Activated CD4-positive, alpha-beta T cell treated with anti-CD3 and anti-CD28 coated beads, Interleukin-2, Interleukin-6, amounts not matched to agents 100 ng/mL and 50 ng/mL, durations not matched to agents 16 hours and 8 hours (primary cell): ENCODE data around the gene DCAF6.
"Not testable (repeated sequence)": the region's sequence is repeated elsewhere in the genome, so short reads cannot be mapped to it uniquely, and the experiment has no call there.

Source experiments
- DNase-seq: peaks from one replicate; pipeline ENCODE4 v3.0.0-alpha.2; 2020

Gene DCAF6

DNA sequence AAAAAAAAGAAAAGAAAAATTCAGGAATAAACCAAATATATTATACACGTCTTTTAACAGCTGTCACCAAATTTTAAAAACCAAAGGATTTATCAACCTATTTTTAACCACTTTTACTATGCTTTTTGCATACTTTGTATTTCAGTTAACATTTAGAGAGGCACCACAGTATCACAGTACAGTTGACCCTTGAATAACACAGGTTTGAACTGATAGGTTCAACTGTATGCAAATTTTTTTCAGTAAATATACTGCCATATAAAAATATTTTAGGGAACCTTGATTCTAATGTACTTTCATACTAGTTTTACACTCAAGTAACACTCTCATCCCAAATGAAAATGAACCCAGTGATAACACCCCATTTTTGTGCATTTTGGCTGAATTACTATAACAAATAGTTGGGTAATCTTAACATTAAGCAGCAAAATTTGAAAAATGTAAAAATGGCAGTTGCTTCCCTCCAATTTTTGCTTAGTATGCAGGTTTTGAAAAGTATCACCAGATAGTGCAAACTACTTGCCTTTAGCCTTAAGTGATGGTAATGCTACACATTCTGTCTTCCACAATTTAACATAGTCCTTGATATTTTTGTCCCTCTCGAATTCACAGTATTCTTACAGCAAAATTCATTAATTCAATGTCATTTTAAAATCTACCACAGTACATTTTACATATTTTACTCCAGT lies 11.8 kb upstream of the DCAF6 start:
- DNase-seq, result no peak

DNA sequence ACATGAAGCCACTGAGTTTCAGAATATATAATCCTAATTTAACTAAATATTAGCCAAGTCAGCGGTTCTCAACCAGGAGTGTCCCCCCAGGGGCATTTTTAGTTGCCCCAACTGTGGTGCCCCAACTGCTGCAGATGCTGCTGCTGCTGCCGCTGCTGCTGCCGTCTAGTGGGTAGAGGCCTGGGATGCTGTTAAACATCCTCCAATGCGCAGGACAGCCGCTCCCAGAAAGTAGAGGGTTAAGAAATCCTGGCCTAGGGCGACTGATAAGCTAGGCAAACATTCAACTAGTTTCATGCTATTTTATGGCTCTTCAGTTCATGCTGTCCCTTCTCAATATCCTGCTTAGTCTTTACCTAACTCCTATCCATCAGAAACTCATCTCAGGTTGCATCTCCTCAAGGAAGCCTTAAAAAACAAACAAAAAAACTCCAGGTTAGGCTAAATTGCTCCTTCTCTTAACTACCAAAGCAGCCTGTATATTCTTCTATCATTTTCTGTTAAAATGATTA lies 9.9 kb upstream of the DCAF6 start:
- DNase-seq, result no peak

DNA sequence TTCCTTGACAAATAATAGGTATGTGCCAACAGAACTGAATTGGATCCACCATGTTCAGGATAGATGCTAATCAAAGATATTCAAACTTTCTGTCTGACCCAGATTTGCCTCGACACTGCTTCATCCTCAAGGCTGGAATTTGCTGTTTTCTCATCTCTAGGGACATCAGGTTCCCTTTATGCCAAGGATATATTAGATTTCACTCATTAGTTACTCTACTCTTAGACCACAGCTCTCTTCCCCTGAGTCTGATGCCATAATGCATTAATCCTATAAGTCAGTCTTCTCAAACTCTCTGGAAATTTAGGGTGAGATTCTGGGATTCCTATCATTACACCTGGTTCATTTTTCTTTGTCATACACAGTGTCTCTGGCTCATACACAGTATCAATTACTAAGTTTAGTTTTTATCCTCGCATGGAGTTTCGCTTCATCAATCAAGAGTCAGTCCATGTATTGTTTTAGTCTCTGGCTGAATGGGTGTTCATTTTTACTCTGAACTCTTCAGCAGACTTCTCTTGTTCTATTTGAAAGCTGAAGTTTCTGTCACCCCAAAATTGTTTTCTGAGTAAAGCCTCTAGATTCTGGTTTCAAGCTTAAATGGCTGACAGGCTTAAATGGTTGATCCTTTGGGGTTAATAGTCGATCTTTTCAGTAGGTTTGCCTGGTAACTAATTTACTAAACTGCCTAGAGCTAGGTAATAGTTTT lies 9.3 kb upstream of the DCAF6 start:
- DNase-seq, result no peak

GRCh38 chr1:167928457-167928852 lies 8.0 kb upstream of the DCAF6 start:
- no peak for DNase-seq

GRCh38 chr1:167928919-167929318 lies 7.6 kb upstream of the DCAF6 start:
- DNase-seq, result not testable (repeated sequence)

DNA sequence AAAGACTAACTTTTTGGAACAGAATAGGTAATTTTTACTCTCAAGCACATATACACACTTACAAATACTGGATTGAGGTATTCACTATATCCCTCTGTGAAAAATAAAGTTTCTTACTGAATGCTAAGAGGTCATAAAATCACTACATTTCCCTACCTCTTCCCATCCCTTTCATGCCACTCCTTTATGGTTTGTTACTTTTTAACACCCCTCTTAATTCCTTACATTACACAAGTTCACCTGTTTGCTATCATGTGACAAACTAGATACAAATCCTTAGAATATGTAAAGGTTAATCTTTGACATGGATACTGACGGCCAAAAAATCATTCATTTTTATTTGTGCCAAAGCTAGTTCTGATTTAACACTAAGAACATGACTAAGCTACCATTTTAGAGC lies 6.8 kb upstream of the DCAF6 start:
- DNase-seq, result no peak

GRCh38 chr1:167933788-167934187 lies 2.7 kb upstream of the DCAF6 start:
- no peak for DNase-seq

DNA sequence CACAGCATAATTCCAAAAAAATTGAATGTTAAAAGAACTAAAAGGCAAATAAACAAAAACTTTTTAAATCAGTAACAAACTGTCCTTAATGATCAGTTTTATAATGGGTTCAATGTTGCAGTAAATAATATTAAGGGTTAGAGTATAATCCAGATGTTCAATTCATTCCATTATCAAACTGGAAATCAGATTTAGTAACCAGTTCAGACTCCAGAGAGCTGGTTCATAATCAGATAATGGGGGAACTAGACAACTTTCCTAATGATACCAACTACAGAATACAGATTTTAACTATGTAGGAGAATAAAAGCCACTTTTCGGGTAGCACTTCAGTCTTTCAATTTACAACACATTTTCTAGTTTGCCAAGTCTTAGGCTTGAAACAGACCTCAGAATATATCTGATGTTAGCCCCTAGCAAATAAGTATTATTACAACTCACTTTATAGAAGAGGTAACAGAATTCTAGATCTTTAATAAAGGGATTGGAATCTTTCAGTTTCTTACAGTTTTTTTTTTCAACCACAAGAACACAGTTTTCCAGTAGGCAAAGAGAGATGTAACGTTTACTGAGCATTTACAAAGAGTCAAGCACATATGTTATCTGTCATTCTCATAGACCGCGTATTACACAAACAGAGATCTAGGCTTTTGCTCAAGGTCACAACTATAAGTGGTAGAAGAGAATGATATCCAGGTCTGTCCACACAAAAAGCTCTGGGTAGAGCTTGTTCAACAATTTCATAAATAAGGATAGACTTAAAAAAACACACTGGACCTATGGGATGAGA lies 1.9 kb upstream of the DCAF6 start:
- no peak for DNase-seq

DNA sequence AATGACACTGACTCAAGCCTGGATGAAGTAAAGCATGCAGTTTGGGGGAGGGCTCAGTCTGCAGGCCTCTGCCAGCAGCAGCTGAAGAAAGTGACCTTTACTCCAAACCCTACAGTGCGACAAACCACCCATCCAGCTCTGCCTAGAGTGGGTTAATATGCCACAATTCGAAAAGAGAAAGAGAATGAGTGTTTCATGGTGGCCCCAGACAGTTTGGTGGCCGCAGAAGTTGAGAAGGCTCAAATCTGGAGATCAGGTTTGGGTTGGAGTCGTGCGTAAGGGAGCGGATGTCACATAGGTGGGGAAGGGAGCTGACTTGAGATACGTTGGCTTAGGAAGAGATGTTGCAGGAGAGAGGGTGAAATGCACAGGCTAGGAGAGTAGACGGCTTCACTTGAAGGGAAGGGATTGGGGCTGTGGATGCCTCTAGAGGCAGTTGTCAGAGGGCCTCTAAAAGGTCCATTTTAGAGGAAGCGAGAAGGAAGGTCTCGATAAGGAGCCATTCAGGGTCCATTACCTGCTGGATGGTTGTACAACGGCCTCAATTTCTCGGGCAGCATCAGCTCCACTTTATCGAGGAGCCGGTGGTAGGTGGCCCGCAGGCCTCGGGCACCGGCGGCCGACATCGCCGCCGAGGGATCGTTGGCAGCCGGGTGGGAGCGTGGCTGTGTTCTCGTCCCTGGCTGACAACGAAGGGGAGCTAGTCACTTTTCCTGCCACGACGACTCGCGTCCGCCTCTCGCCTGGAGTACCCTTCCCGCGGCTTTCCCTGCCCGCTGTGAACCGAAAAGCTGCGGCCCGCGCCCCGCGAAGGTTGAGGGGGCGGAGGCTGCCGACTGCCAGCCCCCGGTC lies 1.0 kb upstream of the DCAF6 start:
- peak; percentile 51 for DNase-seq

- peak; percentile 57 for DNase-seq
Observed at GRCh38 chr1:167936930-167937708, 636 bp downstream of the DCAF6 start, which contains the start of gene MPC2. MPC2 (minus strand) TSS chr1:167937072; CDS start chr1:167935841, 1,231 bp downstream.

GRCh38 chr1:167937709-167938010 lies 1.2 kb downstream of the DCAF6 start:
- DNase-seq, result no peak

DNA sequence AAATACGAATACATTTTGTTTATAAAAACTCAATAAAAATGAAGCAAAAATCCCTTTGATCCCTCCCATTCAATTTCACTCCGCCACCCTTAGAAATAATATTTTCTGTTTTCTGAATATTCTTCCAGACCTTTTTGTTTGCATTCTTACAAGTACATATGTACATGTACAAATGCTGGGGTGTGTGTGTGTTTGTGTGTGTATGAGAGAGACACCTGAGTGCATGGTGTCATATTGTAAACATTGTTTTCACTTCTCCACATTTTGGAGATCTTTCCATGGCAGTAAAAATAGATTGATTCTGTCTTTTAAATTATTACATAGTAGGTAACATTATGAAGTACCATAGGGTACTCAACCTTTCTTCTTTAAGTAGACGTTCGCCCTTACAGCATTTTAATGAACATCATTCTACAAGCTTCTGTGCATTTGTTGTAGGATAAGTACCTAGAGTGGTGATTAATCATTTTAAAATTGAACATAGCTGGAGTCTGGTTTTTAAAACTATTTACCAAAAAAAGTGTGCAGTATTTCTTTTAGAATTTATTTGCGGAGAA lies 1.7 kb downstream of the DCAF6 start:
- DNase-seq, result no peak

DNA sequence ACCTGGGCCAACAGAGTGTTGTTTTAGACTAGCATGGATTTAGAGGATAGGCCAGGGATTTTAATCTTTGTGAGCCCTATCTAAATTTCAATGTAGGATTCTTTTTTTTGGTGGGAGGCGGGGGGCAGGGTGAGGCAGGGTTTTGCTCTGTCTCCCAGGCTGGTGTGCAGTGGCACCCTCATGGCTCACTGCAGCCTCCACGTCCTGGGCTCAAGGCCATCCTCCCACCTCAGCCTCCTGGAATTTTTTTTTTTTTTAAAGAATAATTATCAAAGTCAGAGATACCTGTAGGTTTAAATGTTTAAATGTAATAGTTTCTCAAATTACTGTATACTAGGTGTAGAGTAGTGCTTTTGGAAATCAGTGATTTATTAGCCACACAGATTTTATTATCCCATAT lies 3.8 kb downstream of the DCAF6 start:
- DNase-seq, result no peak

DNA sequence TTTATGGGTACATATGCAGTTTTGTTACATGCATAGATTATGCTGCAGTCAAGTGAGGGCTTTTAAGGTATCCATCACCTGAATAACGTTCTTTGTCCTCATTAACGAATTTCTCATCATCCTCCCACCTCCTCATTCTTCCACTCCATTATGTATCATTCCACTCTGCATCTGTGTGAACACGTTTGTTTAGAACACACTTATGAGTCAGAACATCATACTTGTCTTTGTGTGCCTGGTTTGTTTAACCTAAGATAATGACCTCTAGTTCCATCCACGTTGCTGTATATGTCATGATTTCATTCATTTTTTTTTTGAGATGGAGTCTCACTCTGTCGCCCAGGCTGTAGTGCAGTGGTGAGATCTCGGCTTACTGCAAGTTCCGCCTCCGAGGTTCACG lies 7.1 kb downstream of the DCAF6 start:
- no peak for DNase-seq

DNA sequence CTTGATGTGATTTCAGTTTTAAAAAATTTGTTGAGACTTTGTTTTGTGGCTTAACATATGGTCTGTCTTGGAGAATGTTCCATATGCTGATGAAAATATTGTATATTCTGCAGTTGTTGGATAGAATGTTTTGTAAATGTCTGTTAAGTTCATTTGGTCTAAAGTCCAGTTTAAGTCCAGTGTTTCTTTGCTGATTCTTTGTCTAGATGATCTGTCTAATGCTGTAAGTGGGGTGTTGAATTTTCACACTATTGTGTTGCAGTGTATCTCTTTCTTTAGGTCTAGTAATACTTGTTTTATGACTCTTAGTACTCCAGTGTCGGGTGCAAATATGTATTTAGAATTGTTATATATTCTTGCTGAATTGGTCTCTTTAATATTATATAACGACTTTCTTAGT lies 11.2 kb downstream of the DCAF6 start:
- no peak for DNase-seq

GRCh38 chr1:167949785-167950184 lies 13.3 kb downstream of the DCAF6 start:
- DNase-seq, result no peak

- DNase-seq, result no peak
Observed at GRCh38 chr1:167950569-167950968, 14.1 kb downstream of the DCAF6 start.

GRCh38 chr1:167955915-167956314 lies 19.4 kb downstream of the DCAF6 start:
- DNase-seq, result no peak

DNA sequence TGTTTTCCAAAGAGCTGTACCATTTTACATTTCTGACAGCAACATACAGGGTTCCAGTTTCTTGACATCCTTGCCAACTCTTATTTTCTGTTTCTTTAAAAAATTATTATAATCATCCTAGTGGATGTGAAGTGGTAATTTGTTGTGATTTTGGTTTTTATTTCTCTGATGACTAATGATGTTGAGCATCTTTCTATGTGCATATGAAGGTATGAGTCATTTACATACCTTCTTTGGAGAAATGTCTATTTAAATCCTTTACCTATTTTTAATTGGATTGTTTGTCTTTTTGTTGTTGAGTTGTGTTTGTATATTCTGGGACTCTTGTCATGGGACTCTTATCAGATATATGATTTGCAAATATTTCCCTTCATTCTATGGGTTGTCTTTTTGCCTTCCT lies 21.2 kb downstream of the DCAF6 start:
- no peak for DNase-seq

DNA sequence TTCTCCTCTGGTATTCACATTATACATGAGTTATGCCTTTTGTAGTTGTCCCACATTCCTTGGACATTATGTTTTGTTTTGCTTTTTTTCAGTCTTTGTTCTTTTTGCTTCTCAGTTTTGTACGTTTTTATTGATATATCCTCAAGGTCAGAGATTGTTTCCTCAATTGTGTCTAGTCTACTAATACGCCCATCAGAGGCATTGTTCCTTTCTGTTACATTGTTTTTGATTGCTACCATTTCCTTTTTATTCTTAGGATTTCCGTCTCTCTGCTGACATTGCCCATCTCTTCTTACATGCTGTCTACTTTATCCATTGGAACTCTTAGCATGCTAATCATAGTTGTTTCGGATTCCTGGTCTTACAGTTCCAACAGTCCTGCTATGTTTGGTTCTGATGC lies 28.2 kb downstream of the DCAF6 start:
- DNase-seq, result no peak

GRCh38 chr1:167966050-167966449 lies 29.6 kb downstream of the DCAF6 start:
- no peak for DNase-seq

GRCh38 chr1:167968569-167968968 lies 32.1 kb downstream of the DCAF6 start:
- DNase-seq, result no peak
